Muscle layer of duodenum (tissue), 2 donors: ENCODE results near the gene PARD6G.
"Not testable (repeated sequence)": the region's sequence is repeated elsewhere in the genome, so short reads cannot be mapped to it uniquely, and the experiment has no call there.

Experiments
- H3K27ac ChIP-seq: one replicate; pipeline ENCODE4 v1.7.0; 2013; ENCODE audit warnings: mild to moderate bottlenecking, low read length
- H3K27me3 ChIP-seq: one replicate; pipeline ENCODE4 v1.7.0; 2013; ENCODE audit warnings: low read depth, mild to moderate bottlenecking, control low read depth, low read length
- H3K36me3 ChIP-seq, 2 donors: one replicate each; pipeline ENCODE4 v1.7.0; 2013; ENCODE audit warnings: low read length in 2 of 2, control low read depth in 1 of 2, mild to moderate bottlenecking in 1 of 2; ENCODE audit not compliant: insufficient read depth in 2 of 2, control insufficient read depth in 1 of 2
- H3K4me1 ChIP-seq, 2 donors: one replicate each; pipeline ENCODE4 v1.7.0; 2013; ENCODE audit warnings: low read length in 2 of 2, mild to moderate bottlenecking in 2 of 2, control low read depth in 1 of 2, moderate library complexity in 1 of 2; ENCODE audit not compliant: insufficient read depth in 2 of 2, control insufficient read depth in 1 of 2
- H3K4me3 ChIP-seq, 2 donors: one replicate each; pipeline ENCODE4 v1.7.0; 2013; ENCODE audit warnings: low read length in 2 of 2, low read depth in 1 of 2, mild to moderate bottlenecking in 1 of 2
- H3K9me3 ChIP-seq, 2 donors: one replicate each; pipeline ENCODE4 v1.7.0; 2013; ENCODE audit warnings: low read length in 2 of 2, control low read depth in 1 of 2, mild to moderate bottlenecking in 1 of 2; ENCODE audit not compliant: control insufficient read depth in 1 of 2
- donor health status: healthy.

Gene PARD6G

DNA sequence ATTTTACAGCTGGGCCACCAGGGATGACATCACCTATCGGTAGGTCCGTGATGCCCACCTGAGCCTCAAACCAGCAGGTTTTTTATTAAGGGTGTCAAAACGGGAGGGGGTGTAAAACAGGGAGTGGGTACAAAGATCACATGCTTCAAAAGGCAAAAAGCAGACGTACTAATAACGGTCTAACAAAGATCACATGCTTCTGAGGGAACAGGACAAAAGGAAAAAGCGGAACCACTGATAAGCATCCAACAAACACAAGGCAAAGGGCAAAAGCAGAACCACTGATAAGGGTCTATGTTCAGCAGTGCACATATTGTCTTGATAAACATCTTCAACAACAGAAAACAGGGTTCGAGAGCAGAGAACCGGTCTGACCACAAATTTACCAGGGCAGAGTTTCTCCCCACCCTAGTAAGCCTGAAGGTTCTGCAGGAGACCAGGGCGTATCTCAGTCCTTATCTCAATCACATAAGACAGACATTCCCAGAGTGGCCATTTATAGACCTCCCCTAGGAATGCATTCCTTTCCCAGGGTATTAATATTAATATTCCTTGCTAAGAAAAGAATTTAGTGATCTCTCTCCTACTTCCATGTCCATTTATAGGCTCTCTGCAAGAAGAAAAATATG lies 82.5 kb downstream of the PARD6G start:
- not testable (repeated sequence) for H3K4me3 ChIP-seq, H3K27ac ChIP-seq, H3K36me3 ChIP-seq, H3K9me3 ChIP-seq, H3K4me1 ChIP-seq, H3K27me3 ChIP-seq

DNA sequence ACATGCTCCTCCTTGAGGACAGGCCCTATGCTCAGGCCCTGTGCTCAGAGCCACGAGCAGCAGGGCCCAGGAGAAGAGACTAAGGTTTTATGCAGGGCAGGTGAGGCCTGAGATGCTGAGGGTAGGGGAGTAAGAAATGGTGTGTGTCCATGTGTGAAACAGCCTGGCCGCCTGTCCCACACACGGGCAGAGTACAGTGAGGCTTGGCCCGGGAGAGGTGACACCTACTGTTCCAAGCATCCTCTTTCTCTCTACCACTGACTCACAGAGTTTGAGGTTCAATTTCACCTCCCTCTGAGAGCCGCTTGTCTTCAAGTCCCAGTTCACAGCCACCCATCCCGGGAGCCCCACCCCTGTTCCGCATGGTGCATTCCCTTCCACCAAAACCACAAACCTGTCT lies 84.1 kb downstream of the PARD6G start:
- H3K4me3 ChIP-seq = no peak overlapping the region
- no peaks in the 10 kb centered on the region for H3K27me3 ChIP-seq
- H3K4me1 ChIP-seq = peaks cover 0 to 9% of the 10 kb centered on the region in 2 donors
- peaks cover 0 to 8% of the 10 kb centered on the region in 2 donors for H3K9me3 ChIP-seq
- H3K27ac ChIP-seq = no peak overlapping the region
- H3K36me3 ChIP-seq = no peaks in the 10 kb centered on the region

DNA sequence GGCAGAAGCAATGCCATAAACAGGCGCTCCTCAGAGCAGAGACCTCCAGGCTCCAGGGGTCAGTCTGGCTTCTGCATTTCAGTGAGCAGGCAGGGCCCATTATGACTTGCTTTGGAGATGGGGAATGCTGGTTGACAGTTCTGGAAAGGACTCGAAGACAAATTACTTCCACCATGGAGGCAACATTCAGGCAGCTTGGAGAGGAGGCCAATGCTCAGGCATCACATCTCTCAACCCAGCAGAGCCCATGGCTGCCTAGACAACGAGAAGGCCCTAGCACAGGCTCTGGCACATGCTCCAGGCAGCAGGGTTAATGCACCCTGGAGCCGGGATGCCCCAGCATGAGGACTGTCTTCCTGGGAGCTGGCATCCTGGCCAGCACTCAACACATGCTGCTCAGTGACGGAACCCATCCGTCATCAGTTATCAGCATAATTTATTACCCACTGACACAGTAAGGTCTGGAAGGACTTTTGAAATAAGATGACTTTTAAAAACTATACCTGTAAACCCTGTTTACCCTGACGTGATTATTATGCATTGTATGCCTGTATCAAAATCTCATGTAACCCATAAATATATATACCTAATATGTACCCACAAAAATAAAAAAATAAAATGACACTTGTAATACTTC lies 85.4 kb downstream of the PARD6G start:
- no peak overlapping the region for H3K27ac ChIP-seq

DNA sequence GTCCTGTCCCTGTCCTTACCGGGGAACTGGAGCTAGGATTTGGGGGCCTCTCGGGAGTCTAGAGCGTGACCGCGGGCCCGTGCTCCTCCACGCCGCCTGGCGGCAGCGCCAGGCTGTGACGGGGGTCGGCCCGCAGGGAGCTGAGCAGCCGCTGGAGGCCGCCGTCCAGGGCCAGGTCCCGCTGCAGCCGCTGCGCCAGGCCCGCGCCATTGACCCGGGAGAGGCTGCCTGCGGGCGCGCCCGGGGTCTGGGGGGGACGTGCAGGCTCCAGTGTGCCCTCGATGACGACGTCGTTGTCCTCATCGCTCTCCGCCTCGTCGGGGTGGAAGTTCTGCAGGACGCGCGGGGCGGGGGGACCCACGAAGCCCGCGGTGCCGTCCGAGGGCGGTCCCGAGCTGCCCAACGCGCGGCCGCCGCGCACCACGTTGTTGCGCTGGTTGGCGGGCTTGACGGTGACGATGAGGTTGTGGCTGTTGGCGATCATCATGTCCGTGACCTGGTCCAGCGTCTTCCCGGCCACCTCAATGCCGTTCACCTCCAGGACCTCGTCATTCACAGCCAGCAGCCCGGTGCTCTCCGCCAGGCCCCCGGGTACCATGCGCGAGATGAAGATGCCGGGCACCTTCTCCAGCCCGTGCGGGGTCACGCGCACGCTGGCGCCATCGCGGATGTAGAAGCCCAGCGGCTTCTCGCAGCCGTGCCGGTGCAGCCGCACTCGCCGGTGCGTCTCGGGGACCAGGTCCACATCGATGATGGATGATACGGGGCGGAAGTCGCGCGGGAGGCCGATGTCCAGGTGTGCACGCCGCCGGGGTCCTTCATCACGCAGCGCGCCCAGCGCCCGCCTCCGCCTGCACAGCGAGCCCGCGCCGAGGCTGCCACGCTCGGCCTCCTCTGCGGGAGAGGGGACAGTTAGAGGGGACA lies 87.3 kb downstream of the PARD6G start:
- Histone ChIP-seq H3K4me1 (peaks cover 0 to 9% of the 10 kb centered on the region in 2 donors), H3K36me3 (no peaks in the 10 kb centered on the region), H3K27ac (no peak overlapping the region), H3K9me3 (peaks cover 0 to 5% of the 10 kb centered on the region in 2 donors), H3K27me3 (no peaks in the 10 kb centered on the region), H3K4me3 (peak overlapping the region in 1 of 2 donors; percentile 53)

More for the DNA sequence above, 85.4 kb downstream of the PARD6G start:
- Histone ChIP-seq H3K4me3 (no peak overlapping the region), H3K4me1 (peaks cover 0 to 9% of the 10 kb centered on the region in 2 donors), H3K27me3 (no peaks in the 10 kb centered on the region), H3K36me3 (no peaks in the 10 kb centered on the region), H3K9me3 (peaks cover 0 to 8% of the 10 kb centered on the region in 2 donors)

DNA sequence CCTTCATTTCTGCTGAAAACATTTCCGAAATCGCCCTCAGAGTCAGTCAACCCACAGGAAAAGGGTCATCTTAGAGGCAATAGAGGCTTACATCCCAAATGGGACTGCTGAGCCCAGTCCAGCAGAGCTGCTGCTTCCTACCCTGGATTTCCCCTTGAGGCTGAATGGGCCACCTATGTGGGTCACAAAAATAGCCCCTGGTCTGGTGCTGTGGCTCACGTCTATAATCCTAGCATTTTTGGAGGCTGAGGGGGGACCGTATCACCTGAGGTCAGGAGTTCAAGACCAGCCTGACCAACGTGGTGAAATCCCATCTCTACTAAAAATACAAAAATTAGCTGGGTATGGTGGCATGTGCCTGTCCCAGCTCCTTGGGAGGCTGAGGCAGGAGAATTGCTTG lies 88.9 kb downstream of the PARD6G start:
- Histone ChIP-seq H3K4me1 (peaks cover 0 to 9% of the 10 kb centered on the region in 2 donors), H3K27me3 (no peaks in the 10 kb centered on the region), H3K36me3 (no peaks in the 10 kb centered on the region)

DNA sequence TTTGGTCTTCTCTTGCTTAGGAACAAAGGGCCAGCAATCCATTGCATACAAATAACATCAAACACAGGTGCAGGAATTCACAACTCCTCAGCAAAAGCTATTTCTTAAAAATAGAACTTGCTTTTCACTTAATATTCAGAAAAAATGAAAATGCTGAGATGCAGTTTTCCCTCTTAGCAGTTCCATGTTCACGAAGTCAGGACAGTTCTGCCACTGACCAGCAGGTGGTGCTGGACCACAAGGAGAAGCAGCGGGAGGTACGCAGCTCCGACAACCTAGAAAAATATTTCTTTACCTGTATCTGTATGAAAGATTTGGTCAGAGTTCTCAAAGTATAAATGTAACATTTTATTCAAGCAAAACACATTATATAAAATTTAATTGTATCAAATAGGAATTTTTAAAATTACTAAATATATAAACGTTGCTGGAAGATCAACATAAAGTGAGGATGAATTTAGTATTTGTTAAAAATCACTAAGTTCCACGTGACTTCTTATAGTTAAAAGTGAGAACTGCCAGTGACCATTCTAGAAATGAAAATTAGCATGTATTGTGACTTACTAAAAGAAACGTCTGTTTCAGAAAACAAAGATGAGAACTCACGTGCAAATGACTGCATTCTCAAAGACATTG lies 89.5 kb downstream of the PARD6G start:
- H3K4me1 ChIP-seq = peaks cover 0 to 9% of the 10 kb centered on the region in 2 donors
- no peak overlapping the region for H3K4me3 ChIP-seq
- no peak overlapping the region for H3K27ac ChIP-seq
- H3K9me3 ChIP-seq = no peaks in the 10 kb centered on the region
- H3K36me3 ChIP-seq = no peaks in the 10 kb centered on the region
- no peaks in the 10 kb centered on the region for H3K27me3 ChIP-seq

More for the DNA sequence above, 88.9 kb downstream of the PARD6G start:
- no peak overlapping the region for H3K4me3 ChIP-seq
- H3K9me3 ChIP-seq = no peaks in the 10 kb centered on the region
- no peak overlapping the region for H3K27ac ChIP-seq

DNA sequence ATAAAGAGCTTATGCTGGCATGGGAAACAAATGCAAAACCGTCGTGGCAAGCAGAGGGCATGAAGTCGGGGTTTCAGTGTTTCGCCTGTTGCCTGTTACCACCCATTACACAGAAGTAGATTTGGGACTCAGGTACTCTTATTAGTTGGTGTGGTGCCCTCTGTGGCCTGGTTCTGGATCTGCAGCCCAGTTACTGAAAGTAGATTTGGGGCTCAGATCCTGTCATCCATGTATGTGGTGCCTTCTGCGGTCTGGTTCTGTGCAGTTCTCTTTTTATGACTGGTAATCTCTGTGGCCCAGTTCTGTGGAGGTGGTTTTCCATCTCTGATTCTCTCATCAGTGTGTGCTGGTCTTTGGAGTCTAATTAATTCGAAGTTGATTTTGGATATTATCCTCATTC lies 93.0 kb downstream of the PARD6G start:
- H3K27me3 ChIP-seq = no peaks in the 10 kb centered on the region
- H3K27ac ChIP-seq = no peak overlapping the region
- no peak overlapping the region for H3K4me3 ChIP-seq
- H3K9me3 ChIP-seq = no peaks in the 10 kb centered on the region
- no peaks in the 10 kb centered on the region for H3K4me1 ChIP-seq
- no peaks in the 10 kb centered on the region for H3K36me3 ChIP-seq

DNA sequence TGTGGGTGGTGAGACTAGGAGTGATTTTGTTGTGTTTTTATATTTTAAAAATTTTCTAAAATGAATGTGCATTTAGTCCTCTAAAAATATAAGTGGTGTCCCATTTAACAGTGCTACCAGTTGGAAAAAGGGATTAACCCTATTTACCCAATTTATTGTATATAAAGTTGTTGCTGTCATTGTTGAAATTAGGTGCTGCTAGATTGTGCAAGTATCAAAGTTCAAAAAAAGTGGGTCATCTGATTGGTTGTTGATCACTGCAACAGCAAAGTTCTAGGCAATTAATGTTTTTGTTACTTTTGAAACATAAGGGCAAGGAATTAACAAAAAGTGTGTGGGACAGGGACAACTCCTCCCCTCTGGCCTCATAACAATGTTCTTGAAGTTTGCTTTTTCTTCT lies 97.6 kb downstream of the PARD6G start:
- H3K9me3 ChIP-seq = no peaks in the 10 kb centered on the region
- no peaks in the 10 kb centered on the region for H3K27me3 ChIP-seq
- H3K4me1 ChIP-seq = peaks cover 0 to 11% of the 10 kb centered on the region in 2 donors
- no peaks in the 10 kb centered on the region for H3K36me3 ChIP-seq
- no peak overlapping the region for H3K4me3 ChIP-seq
- H3K27ac ChIP-seq = no peak overlapping the region

DNA sequence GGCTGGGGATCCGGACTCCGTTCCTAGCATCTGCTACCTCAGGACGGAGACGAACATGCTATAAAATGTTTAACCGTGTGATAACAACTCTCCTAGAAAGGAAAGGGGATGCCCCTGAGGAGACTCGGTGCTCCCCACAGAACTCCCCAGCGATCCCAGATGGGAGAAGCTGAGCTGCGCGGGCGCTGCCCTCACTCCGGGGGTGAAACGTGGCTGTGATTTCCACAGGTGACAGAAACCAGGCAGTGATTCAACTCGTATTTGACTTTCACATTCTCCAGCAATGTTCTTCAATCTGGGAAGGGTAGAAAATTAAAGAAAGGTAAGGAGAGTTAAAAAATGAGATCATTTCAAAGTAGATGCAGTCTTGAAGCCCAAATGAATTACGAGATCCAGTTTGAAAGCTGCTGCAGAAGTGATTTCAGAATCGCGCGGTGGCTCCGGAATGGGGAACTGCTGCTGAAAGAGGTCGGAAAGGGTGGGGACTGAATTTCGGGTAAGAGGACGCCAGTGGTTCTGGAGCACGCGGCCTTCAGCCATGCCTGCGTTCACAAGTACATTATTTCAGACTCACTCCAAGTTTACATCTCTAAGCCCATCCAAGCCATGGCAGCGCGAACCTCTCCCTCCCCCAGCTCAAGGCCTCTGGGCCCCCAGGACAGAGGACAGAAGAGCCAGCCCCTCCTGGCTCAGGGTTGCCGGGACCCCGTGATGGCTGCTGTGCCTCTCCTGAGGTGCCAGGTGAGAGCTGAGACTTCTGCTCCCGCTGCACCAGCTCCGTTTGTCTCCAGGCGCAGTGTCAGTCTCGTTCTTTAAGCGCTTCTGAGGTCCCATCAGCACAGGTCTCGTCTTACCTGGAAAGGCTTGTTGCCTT lies 98.8 kb downstream of the PARD6G start:
- no peak overlapping the region for H3K27ac ChIP-seq
- H3K9me3 ChIP-seq = no peaks in the 10 kb centered on the region
- H3K27me3 ChIP-seq = no peaks in the 10 kb centered on the region
- no peaks in the 10 kb centered on the region for H3K36me3 ChIP-seq
- peaks cover 0 to 11% of the 10 kb centered on the region in 2 donors for H3K4me1 ChIP-seq
- H3K4me3 ChIP-seq = peak overlapping the region; percentile 69 to 79

DNA sequence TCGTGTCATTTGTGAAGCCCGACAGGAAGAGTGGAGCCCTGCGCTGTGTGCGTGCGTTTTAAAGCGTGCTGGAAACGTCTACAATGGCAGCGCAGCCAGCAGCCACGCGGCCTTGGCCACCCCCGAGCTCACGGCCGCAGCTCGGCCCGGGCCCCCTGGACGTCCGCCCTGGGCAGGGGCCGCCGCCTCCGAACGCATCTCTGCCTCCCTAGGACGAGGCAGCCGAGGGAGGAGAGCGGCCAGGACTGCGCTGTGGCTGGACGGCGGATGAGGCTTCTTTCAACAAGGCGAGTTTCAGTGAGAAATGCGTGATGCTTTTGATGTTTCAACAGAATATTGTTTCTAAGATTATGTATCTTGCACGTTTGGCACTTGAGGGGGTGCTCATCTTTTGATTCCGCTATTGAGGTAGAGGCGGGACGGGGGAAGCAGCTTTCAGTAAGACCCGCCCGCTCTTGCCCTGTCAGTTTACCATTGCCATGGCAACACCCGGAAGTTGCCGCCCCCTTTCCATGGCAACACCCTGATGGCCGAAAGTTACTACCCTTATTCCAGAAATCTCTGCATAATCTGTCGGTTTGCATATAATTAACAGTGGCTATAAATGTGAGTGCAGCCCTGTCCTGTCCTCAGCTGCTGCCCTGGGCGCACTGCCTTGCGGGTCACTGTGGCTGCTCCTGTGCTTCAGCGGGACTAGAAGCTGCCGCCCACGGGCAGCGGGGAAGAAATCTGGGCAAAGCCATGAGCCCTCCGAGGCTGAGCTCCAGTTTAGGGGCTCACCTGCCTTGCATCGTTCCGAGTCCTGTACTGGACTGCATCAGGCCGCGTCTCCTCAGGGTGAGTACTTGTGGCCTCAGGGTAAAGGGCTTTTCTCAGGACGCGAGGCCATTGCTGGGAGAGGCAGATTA lies 99.6 kb downstream of the PARD6G start:
- Histone ChIP-seq H3K27ac (no peak overlapping the region), H3K4me3 (peak overlapping the region; percentile 69 to 79), H3K9me3 (no peaks in the 10 kb centered on the region), H3K27me3 (no peaks in the 10 kb centered on the region), H3K36me3 (no peaks in the 10 kb centered on the region), H3K4me1 (peaks cover 0 to 11% of the 10 kb centered on the region in 2 donors)
